HEK293 (cell line): ENCODE results near the gene CNOT6L.
A peak's percentile ranks its signal among the peaks of the same experiment; 100 is the strongest.

Experiments
- CTCF ChIA-PET: fragments of 350-600 bp; formaldehyde crosslinking; extraction: SDS; loops from one replicate; lab custom pipeline; 2021; ENCODE audit warnings: antibody characterized with exemption; lab: Yijun Ruan, JAX
- POLR2A ChIA-PET: fragments of 300-600 bp; formaldehyde crosslinking; extraction: SDS; loops from one replicate; lab custom pipeline; 2020; ENCODE audit warnings: antibody characterized with exemption, inconsistent platforms; lab: Yijun Ruan, JAX
- H3K27ac ChIP-seq: fragments of 200-500 bp; sonication (Bioruptor generic); 2 replicates; pipeline ENCODE4 v1.5.1; 2014; ENCODE audit warnings: low read depth, low read length, control low read depth, inconsistent platforms; ENCODE audit errors: extremely low read depth
- H3K36me3 ChIP-seq, 2 experiments: fragments of 200-500 bp in 1 of 2; sonication (Bioruptor generic) in 1 of 2; 1 replicate in 1 of 2; 2 replicates in 1 of 2; pipeline ENCODE4 v1.5.1; 2014 to 2017; ENCODE audit warnings: inconsistent platforms in 2 of 2, low read length in 2 of 2; ENCODE audit not compliant: control insufficient read depth in 2 of 2, insufficient read depth in 1 of 2
- H3K4me1 ChIP-seq: fragments of 200-500 bp; sonication (Bioruptor generic); 2 replicates; pipeline ENCODE4 v1.5.1; 2014; ENCODE audit warnings: mild to moderate bottlenecking, low read length, inconsistent platforms; ENCODE audit not compliant: control insufficient read depth, insufficient read depth
- H3K4me3 ChIP-seq: 2 replicates; pipeline ENCODE4 v1.5.1; 2011; ENCODE audit warnings: low read depth, mild to moderate bottlenecking, control low read depth, low read length, moderate library complexity
- H3K9me3 ChIP-seq: fragments of 200-500 bp; sonication (Bioruptor generic); 2 replicates; pipeline ENCODE4 v1.5.1; 2014; ENCODE audit warnings: low read depth, low read length, inconsistent platforms; ENCODE audit not compliant: control insufficient read depth, insufficient read depth
- CTCF ChIP-seq: fragments of 450-650 bp; formaldehyde crosslinking; IDR thresholded peaks from 2 replicates; pipeline ENCODE4 v1.5.1; 2016; ENCODE audit warnings: missing biosample characterization, missing genetic modification characterization
- INSM2 ChIP-seq: fragments of 450-650 bp; formaldehyde crosslinking; IDR thresholded peaks from 2 replicates; pipeline ENCODE4 v1.5.1; 2016; ENCODE audit warnings: missing biosample characterization, missing genetic modification characterization
- KLF7 ChIP-seq: fragments of 450-650 bp; formaldehyde crosslinking; IDR thresholded peaks from 2 replicates; pipeline ENCODE4 v1.5.1; 2016; ENCODE audit warnings: missing biosample characterization, missing genetic modification characterization, borderline replicate concordance
- MEIS1 ChIP-seq: sonication (generic); formaldehyde crosslinking; IDR thresholded peaks from 2 replicates; pipeline ENCODE4 v1.8.1; 2022; ENCODE audit warnings: missing genetic modification reagents, mild to moderate bottlenecking, borderline replicate concordance
- PRDM6 ChIP-seq: fragments of 450-650 bp; formaldehyde crosslinking; IDR thresholded peaks from 2 replicates; pipeline ENCODE4 v1.5.1; 2017; ENCODE audit warnings: missing biosample characterization, missing genetic modification characterization
- SP7 ChIP-seq: fragments of 450-650 bp; formaldehyde crosslinking; IDR thresholded peaks from 2 replicates; pipeline ENCODE4 v1.5.1; 2016; ENCODE audit warnings: missing biosample characterization, missing genetic modification characterization
- TRIM28 ChIP-seq: IDR thresholded peaks from 2 replicates; pipeline ENCODE4 v1.6.1; 2011; ENCODE audit warnings: low read length, control low read depth, borderline replicate concordance
- ZBTB20 ChIP-seq: fragments of 450-650 bp; formaldehyde crosslinking; IDR thresholded peaks from 2 replicates; pipeline ENCODE4 v1.5.1; 2016; ENCODE audit warnings: missing biosample characterization, missing genetic modification characterization
- ZBTB48 ChIP-seq: fragments of 450-650 bp; formaldehyde crosslinking; IDR thresholded peaks from 2 replicates; pipeline ENCODE4 v1.5.1; 2016; ENCODE audit warnings: missing biosample characterization, missing genetic modification characterization
- ZFHX2 ChIP-seq: fragments of 450-650 bp; formaldehyde crosslinking; conservative IDR thresholded peaks from 2 replicates; pipeline ENCODE4 v1.5.1; 2016; ENCODE audit warnings: missing biosample characterization, missing genetic modification characterization
- ZNF114 ChIP-seq: fragments of 450-650 bp; formaldehyde crosslinking; IDR thresholded peaks from 2 replicates; pipeline ENCODE4 v1.5.0; 2017; ENCODE audit warnings: missing biosample characterization, missing genetic modification characterization
- ZNF121 ChIP-seq: fragments of 450-650 bp; formaldehyde crosslinking; IDR thresholded peaks from 2 replicates; pipeline ENCODE4 v1.5.1; 2016; ENCODE audit warnings: missing biosample characterization, missing genetic modification characterization
- ZNF155 ChIP-seq: fragments of 450-650 bp; formaldehyde crosslinking; IDR thresholded peaks from 2 replicates; pipeline ENCODE4 v1.5.1; 2016; ENCODE audit warnings: missing biosample characterization, missing genetic modification characterization
- ZNF174 ChIP-seq: fragments of 450-650 bp; formaldehyde crosslinking; IDR thresholded peaks from 2 replicates; pipeline ENCODE4 v1.5.0; 2017; ENCODE audit warnings: missing biosample characterization, mild to moderate bottlenecking, missing genetic modification characterization
- ZNF274 ChIP-seq, 2 experiments: fragments of 200-500 bp in 1 of 2; fragments of 450-650 bp in 1 of 2; sonication (Bioruptor generic) in 1 of 2; formaldehyde crosslinking in 1 of 2; IDR thresholded peaks; 2 replicates each; pipeline versions ENCODE4 v1.5.1 to v1.6.1; 2014 to 2016; ENCODE audit warnings: borderline replicate concordance in 1 of 2, inconsistent platforms in 1 of 2, low read length in 1 of 2, missing biosample characterization in 1 of 2, missing genetic modification characterization in 1 of 2
- ZNF302 ChIP-seq: fragments of 450-650 bp; formaldehyde crosslinking; IDR thresholded peaks from 2 replicates; pipeline ENCODE4 v1.5.1; 2016; ENCODE audit warnings: missing biosample characterization, missing genetic modification characterization, low read depth
- ZNF521 ChIP-seq: fragments of 450-650 bp; formaldehyde crosslinking; IDR thresholded peaks from 2 replicates; pipeline ENCODE4 v1.5.1; 2017; ENCODE audit warnings: missing biosample characterization, mild to moderate bottlenecking, missing genetic modification characterization
- ZNF529 ChIP-seq: fragments of 450-650 bp; formaldehyde crosslinking; IDR thresholded peaks from 2 replicates; pipeline ENCODE4 v1.5.1; 2017; ENCODE audit warnings: missing genetic modification characterization, missing biosample characterization; ENCODE audit not compliant: insufficient replicate concordance
- ZNF544 ChIP-seq: fragments of 450-650 bp; formaldehyde crosslinking; IDR thresholded peaks from 2 replicates; pipeline ENCODE4 v1.5.0; 2017; ENCODE audit warnings: missing biosample characterization, missing genetic modification characterization
- ZNF670 ChIP-seq: fragments of 450-650 bp; formaldehyde crosslinking; IDR thresholded peaks from 2 replicates; pipeline ENCODE4 v1.5.1; 2016; ENCODE audit warnings: missing biosample characterization, missing genetic modification characterization, low read depth
- TF ChIP-seq, protein P1 (sequence below): fragments of 450-650 bp; formaldehyde crosslinking; IDR thresholded peaks from 2 replicates; pipeline ENCODE4 v1.5.1; 2016; ENCODE audit warnings: missing biosample characterization, missing genetic modification characterization
- TF ChIP-seq, protein P2 (sequence below): fragments of 450-650 bp; formaldehyde crosslinking; IDR thresholded peaks from 2 replicates; pipeline ENCODE4 v1.5.1; 2016; ENCODE audit warnings: missing biosample characterization, missing genetic modification characterization

CNOT6L gene

DNA sequence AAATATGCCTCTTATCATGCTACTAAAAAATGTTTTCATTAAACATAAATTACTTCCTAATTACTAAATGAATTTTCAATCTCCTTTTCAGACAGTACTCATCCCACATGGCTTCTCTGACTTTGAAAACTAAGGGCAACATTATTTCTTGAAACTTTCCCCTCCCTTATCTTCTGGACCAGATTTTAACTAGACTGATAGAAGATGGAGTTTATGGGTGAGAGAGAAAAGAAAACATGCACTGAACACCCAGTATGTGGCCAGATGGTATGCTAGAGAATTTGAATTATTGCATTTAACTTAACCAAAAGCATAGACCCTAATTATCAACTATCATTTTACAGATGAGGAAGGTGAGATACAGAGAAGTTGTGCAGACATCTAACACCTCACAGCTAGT is 16.8 kb downstream of the CNOT6L start:
- TF ChIP-seq TRIM28: no peak
- TF ChIP-seq INSM2 (tag by site-specific recombination): no peak
- TF ChIP-seq PRDM6 (tag by site-specific recombination): 0 out of 2 replicates have a peak, but pooled peaks have one; percentile 29
- TF ChIP-seq SP7 (tag by site-specific recombination): peak; percentile 14; the same call in 1 of the 2 replicates
- TF ChIP-seq ZNF155 (tag by site-specific recombination): no peak
- CTCF ChIA-PET: no interaction called here
- Histone ChIP-seq H3K27ac (no peak overlapping the region), H3K36me3 (no peaks in the 10 kb centered on the region), H3K4me1 (peaks cover 6% of the 10 kb centered on the region), H3K4me3 (no peak overlapping the region), H3K9me3 (no peaks in the 10 kb centered on the region)
- POLR2A ChIA-PET: no interaction called here

GRCh38 chr4:77801260-77801608 is 17.9 kb downstream of the CNOT6L start:
- Histone ChIP-seq H3K4me1 (peaks cover 6% of the 10 kb centered on the region), H3K36me3 (no peaks in the 10 kb centered on the region), H3K4me3 (no peak overlapping the region), H3K27ac (no peak overlapping the region), H3K9me3 (no peaks in the 10 kb centered on the region)
- POLR2A ChIA-PET: interaction anchor here (1.7 kb wide), 1 partner anchor 19 kb away, joined by 5 read pairs; no protein-coding TSS in a partner anchor
- CTCF ChIA-PET: interaction anchor here (0.8 to 0.9 kb wide), 2 partner anchors 17 kb away, joined by 3 to 5 read pairs; no protein-coding TSS in a partner anchor
- TF ChIP-seq MEIS1 (CRISPR knock-in tag) (no peak), ZNF302 (no peak), ZNF114 (tag by site-specific recombination) (no peak), ZNF521 (tag by site-specific recombination) (no peak), ZFHX2 (tag by site-specific recombination) (no peak), ZNF174 (tag by site-specific recombination) (no peak), ZBTB48 (no peak), ZNF121 (tag by site-specific recombination) (no peak), ZNF274 (IDR thresholded peaks at IDR 0.05; ENCODE audit: low read length) (no peak), ZNF274 (tag by site-specific recombination; IDR thresholded peaks at IDR 0.05; ENCODE audit: borderline replicate concordance) (no peak)
- TF ChIP-seq, protein P1, sequence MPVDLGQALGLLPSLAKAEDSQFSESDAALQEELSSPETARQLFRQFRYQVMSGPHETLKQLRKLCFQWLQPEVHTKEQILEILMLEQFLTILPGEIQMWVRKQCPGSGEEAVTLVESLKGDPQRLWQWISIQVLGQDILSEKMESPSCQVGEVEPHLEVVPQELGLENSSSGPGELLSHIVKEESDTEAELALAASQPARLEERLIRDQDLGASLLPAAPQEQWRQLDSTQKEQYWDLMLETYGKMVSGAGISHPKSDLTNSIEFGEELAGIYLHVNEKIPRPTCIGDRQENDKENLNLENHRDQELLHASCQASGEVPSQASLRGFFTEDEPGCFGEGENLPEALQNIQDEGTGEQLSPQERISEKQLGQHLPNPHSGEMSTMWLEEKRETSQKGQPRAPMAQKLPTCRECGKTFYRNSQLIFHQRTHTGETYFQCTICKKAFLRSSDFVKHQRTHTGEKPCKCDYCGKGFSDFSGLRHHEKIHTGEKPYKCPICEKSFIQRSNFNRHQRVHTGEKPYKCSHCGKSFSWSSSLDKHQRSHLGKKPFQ (tag by site-specific recombination): no peak

DNA sequence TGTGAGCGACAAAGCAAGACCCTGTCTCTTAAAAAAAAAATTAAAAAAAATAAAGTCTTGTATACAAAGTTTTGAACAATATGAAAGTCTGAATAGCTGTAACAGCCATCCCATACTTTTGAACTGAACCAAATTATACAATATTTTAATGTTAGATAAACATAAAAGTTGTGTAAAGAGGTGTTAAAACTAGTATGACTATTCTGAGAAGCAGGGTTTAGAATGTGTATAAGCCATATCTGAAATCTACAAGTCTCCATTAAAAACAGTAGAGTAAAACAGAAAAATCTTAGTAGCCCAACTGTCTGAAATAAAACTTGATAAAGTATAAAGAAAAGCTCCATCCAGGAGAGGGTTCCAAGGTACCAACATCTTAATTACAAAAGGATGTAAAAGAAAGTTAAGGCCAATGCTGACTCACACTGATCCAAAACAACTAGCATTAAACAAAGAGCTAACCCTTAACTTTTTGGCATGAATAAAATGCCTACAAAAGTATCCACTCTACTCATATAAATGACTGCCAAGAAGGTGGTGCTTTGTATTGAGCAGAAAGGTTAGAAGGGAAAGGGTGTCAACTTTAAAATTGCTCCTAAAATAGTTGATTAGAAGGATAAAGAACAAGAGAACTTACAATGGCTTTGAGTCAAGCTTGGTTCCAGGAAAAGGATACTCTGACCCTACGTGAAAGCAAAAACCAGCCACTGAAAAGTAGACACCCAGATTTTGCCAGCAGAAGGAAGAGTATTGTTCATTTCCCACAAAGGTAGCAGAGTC is 18.5 kb downstream of the CNOT6L start:
- Histone ChIP-seq H3K36me3 (no peaks in the 10 kb centered on the region), H3K27ac (no peak overlapping the region), H3K4me1 (peaks cover 6% of the 10 kb centered on the region), H3K4me3 (no peak overlapping the region), H3K9me3 (no peaks in the 10 kb centered on the region)
- ChIA-PET CTCF (interaction anchor here (0.6 to 0.9 kb wide), 4 partner anchors 10 to 70 kb away, joined by 3 to 6 read pairs (median 4); no protein-coding TSS in a partner anchor), POLR2A (interaction anchor here (1.7 kb wide), 1 partner anchor 19 kb away, joined by 5 read pairs; no protein-coding TSS in a partner anchor)
- TF ChIP-seq, protein P2, sequence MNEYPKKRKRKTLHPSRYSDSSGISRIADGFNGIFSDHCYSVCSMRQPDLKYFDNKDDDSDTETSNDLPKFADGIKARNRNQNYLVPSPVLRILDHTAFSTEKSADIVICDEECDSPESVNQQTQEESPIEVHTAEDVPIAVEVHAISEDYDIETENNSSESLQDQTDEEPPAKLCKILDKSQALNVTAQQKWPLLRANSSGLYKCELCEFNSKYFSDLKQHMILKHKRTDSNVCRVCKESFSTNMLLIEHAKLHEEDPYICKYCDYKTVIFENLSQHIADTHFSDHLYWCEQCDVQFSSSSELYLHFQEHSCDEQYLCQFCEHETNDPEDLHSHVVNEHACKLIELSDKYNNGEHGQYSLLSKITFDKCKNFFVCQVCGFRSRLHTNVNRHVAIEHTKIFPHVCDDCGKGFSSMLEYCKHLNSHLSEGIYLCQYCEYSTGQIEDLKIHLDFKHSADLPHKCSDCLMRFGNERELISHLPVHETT (tag by site-specific recombination): no peak
- TF ChIP-seq CTCF (tag by site-specific recombination): no peak
- no peak for TF ChIP-seq ZNF529 (tag by site-specific recombination)
- no peak for TF ChIP-seq KLF7
- TF ChIP-seq ZNF544 (tag by site-specific recombination): no peak
- no peak for TF ChIP-seq ZNF670
- no peak for TF ChIP-seq ZBTB20 (tag by site-specific recombination)
